Measurements from ENCODE around the gene B4GALT6.

The B4GALT6 gene

GRCh38 chr18:31667185-31667584 is 17.2 kb downstream of the B4GALT6 start:
- no peak overlapping the region for H3K4me3 ChIP-seq
- H3K27ac ChIP-seq: no peak overlapping the region

GRCh38 chr18:31666055-31666454 is 18.3 kb downstream of the B4GALT6 start:
- H3K4me3 ChIP-seq: no peak overlapping the region
- no peak overlapping the region for H3K27ac ChIP-seq

- no peak overlapping the region for H3K4me3 ChIP-seq
- no peak overlapping the region for H3K27ac ChIP-seq
These were observed 20.3 kb downstream of the B4GALT6 start for GRCh38 chr18:31664101-31664500.

GRCh38 chr18:31661965-31662364 is 22.4 kb downstream of the B4GALT6 start:
- Histone ChIP-seq H3K27ac (no peak overlapping the region), H3K4me3 (no peak overlapping the region)

GRCh38 chr18:31660763-31661162 is 23.6 kb downstream of the B4GALT6 start:
- no peak overlapping the region for H3K4me3 ChIP-seq
- no peak overlapping the region for H3K27ac ChIP-seq

GRCh38 chr18:31659576-31660177 is 24.7 kb downstream of the B4GALT6 start:
- no peak overlapping the region for H3K27ac ChIP-seq

DNA sequence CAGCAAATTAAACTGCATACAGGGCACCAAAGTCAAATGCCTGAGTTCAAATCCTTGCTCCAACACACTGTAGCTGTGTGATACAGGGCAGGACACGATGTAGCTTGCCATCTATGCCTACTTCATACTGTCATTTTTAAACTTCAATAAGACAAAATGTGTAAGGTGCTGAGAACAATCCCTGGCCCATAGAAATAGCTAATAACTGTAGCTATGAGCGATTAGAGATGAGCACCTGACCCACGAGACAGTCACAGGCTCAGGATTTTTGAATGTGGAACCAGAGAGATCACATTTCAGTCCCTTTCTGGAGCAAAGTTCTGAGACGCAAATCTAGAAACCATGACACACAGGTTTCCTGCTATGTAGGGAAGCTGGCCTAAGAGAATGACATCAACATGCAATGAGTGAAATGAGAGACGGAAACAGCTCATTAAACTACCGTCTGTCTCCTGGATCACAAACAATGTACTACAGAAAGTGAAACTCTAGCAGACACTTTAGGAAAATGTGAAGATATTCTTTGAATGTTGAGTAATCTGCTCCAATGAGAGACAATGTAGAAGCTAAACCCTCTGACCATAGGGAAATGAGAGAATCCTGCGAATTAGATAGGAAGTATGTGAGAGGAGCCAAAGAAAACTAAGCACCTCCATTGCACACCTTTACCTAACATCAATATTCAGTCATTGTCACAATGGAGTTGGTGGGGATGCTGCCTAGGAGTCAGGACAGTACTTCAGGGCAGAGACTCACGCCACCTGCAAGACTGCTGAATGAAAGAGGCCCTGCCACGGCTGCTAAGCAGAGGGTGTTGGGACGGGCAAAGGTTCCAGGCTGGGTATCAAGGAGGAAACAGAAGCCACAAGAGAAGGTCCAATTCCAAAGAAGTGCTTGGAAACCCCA is 25.5 kb downstream of the B4GALT6 start:
- no peak overlapping the region for H3K4me3 ChIP-seq
- no peak overlapping the region for H3K27ac ChIP-seq

More at GRCh38 chr18:31659576-31660177, 24.7 kb downstream of the B4GALT6 start:
- H3K4me3 ChIP-seq: no peak overlapping the region

DNA sequence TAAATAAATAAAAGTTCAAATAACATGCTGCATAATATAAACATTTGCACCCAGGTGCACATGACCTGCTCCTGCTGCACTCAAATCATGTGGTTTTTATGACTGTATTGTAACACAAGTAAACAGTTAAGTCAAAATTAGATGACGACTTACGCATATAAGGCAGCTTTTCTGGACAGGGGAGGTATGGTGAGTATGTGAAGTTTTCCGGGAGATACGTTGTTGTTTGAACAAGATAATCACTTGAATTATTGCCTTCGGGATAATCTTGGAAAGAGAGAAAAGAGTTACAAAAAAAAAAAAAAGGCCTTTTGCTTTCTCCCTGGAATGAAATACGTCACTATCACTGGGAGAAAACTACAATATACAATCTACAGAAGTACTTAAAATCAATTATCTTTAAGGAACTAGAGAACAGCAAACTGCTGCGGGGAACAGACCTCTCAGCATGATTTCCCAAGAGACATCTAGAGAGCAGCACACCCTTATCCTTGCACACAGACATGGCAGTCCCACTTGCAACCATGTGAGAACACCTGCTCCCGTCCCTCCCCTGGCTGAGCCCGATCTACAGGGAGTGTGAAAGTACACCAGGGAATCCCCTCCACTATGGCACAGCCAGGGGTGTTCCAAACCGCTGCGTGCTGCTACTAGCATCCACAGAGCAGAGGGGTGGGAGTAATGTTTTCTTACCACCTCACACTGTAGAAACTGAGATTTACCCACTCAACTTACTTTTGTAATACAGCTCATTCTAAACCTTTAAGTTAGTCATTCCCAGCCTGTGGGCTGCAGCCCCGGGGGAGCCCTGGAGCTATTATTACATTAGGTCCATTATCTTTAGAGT is 26.3 kb downstream of the B4GALT6 start:
- Histone ChIP-seq H3K4me3 (no peak overlapping the region), H3K27ac (no peak overlapping the region)

GRCh38 chr18:31656754-31657153 is 27.6 kb downstream of the B4GALT6 start:
- H3K4me3 ChIP-seq: no peak overlapping the region
- no peak overlapping the region for H3K27ac ChIP-seq

GRCh38 chr18:31655354-31655753 is 29.0 kb downstream of the B4GALT6 start:
- no peak overlapping the region for H3K27ac ChIP-seq
- no peak overlapping the region for H3K4me3 ChIP-seq

DNA sequence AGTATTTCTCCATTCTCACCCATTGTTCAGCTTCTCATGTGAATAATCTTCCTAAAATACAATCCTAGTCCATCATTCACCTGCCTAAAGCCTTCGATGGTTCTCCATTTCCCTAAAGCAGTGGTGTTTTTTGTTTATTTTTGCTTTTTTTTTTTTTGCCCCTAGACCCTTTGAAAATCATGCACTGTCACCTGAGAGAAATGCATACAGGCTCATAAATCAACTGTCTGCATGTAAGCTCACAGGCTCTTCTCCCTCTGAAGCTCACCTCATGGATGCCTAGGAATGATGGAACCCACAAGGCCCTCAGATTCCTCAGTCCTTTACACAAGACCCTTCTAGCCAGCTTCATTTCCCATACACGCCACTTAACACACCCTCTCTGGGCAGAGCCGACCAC is 31.5 kb downstream of the B4GALT6 start:
- no peak overlapping the region for H3K27ac ChIP-seq
- H3K4me3 ChIP-seq: no peak overlapping the region

DNA sequence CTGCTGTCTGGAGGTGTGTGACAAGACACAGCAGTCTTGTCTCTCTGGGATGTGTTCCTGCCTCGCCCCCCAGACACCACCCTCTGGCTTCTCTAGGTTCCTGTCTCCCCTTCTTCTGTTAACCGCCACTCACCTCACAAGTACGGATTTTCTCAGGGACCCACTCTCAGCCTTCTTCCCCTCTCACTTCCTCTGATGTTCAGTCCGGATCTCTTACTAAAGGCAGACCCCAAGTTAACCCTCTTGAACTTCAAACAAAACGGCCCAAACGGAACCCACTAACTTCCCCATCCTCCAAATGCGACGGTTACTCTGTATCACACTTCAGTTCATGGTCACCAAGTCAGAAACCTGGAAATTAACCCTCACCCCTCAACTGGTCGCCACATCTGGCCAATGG is 32.0 kb downstream of the B4GALT6 start:
- Histone ChIP-seq H3K27ac (no peak overlapping the region), H3K4me3 (no peak overlapping the region)

GRCh38 chr18:31651369-31651768 is 33.0 kb downstream of the B4GALT6 start:
- Histone ChIP-seq H3K4me3 (no peak overlapping the region), H3K27ac (no peak overlapping the region)

- Histone ChIP-seq H3K27ac (no peak overlapping the region), H3K4me3 (no peak overlapping the region)
These were observed 34.2 kb downstream of the B4GALT6 start for GRCh38 chr18:31649978-31650719.

GRCh38 chr18:31649449-31649848 is 34.9 kb downstream of the B4GALT6 start:
- Histone ChIP-seq H3K4me3 (no peak overlapping the region), H3K27ac (no peak overlapping the region)

- no peak overlapping the region for H3K4me3 ChIP-seq
- no peak overlapping the region for H3K27ac ChIP-seq
These were observed 35.4 kb downstream of the B4GALT6 start for GRCh38 chr18:31648966-31649429.

- H3K27ac ChIP-seq: no peak overlapping the region
- no peak overlapping the region for H3K4me3 ChIP-seq
These were observed 35.9 kb downstream of the B4GALT6 start for GRCh38 chr18:31648458-31648857.

GRCh38 chr18:31647127-31647753 is 37.1 kb downstream of the B4GALT6 start:
- H3K4me3 ChIP-seq: no peak overlapping the region
- H3K27ac ChIP-seq: no peak overlapping the region
